K562 (cell line): Measurements from ENCODE around the gene AADAC. TPM values are rescaled to one million over a fixed set of nuclear protein-coding genes. Genes with fewer than 3 reads are reported as not detected.
A peak's percentile ranks its signal among the peaks of the same experiment; 100 is the strongest.

Experiments used
- ATAC-seq: fragments of 200-7000 bp; cut with Tn5 transposase; 3 replicates; pipeline ENCODE4 v1.9.1; 2020; ENCODE audit warnings: moderate library complexity
- BruUV-seq: library from RNA; stranded (reverse); fragments of 400-500 nt; replicated peaks from 2 replicates; lab custom pipeline; 2021; lab: Mats Ljungman, UMichigan
- CTCF ChIA-PET: fragments of 300-600 bp; formaldehyde crosslinking; extraction: SDS; loops from one replicate; lab custom pipeline; 2021; ENCODE audit warnings: low intra/inter-chr PET ratio; lab: Yijun Ruan, JAX
- POLR2A ChIA-PET: fragments of 300-600, 350-650 bp; sonication (Branson Sonifier 250); formaldehyde crosslinking; extraction: SDS; loops from one replicate; lab custom pipeline; 2021; ENCODE audit warnings: antibody characterized with exemption, inconsistent platforms; lab: Yijun Ruan, JAX
- DNase-seq, 4 experiments: peaks; one replicate each; pipeline versions ENCODE4 v3.0.0 to v3.0.0-alpha.2; 2011 to 2018; ENCODE audit warnings: low spot score in 3 of 4, mixed read lengths in 3 of 4; ENCODE audit errors: extremely low read depth in 1 of 4
- FAIRE-seq: peaks from 2 replicates; lab custom pipeline; 2011; peaks lifted over from hg19 to GRCh38; lab: Jason Lieb, UNC
- H2AFZ ChIP-seq: 2 replicates; pipeline ENCODE4 v1.6.0; 2011; ENCODE audit warnings: low read depth, low read length, control low read depth, inconsistent platforms
- H3K27ac ChIP-seq: fragments of 200-600 bp; 3 replicates; pipeline ENCODE4 v1.8.0; 2011; ENCODE audit warnings: low read depth, mild to moderate bottlenecking, control low read depth, inconsistent platforms, low read length, moderate library complexity, mixed read lengths; ENCODE audit errors: extremely low read depth
- H3K27me3 ChIP-seq, 2 experiments: fragments of 300-600 bp in 1 of 2; 2 replicates in 1 of 2; 3 replicates in 1 of 2; pipeline versions ENCODE4 v1.6.0 to v1.8.0; 2011; ENCODE audit warnings: inconsistent platforms in 2 of 2, low read length in 2 of 2, mild to moderate bottlenecking in 1 of 2, mixed read lengths in 1 of 2, moderate library complexity in 1 of 2; ENCODE audit not compliant: control insufficient read depth in 2 of 2, insufficient read depth in 2 of 2
- H3K36me3 ChIP-seq: fragments of 300-600 bp; 3 replicates; pipeline ENCODE4 v1.8.0; 2011; ENCODE audit warnings: mild to moderate bottlenecking, low read length, inconsistent platforms; ENCODE audit not compliant: control insufficient read depth, insufficient read depth
- H3K4me1 ChIP-seq, 2 experiments: fragments of 200-600 bp in 1 of 2; replicated peaks in 1 of 2; 2 replicates in 1 of 2; 3 replicates in 1 of 2; pipeline versions ENCODE4 v1.5.1 to v1.8.0; 2011; ENCODE audit warnings: inconsistent platforms in 2 of 2, low read length in 2 of 2, mild to moderate bottlenecking in 1 of 2, mixed read lengths in 1 of 2, moderate library complexity in 1 of 2; ENCODE audit not compliant: control insufficient read depth in 2 of 2, insufficient read depth in 2 of 2
- H3K4me2 ChIP-seq: 2 replicates; pipeline ENCODE4 v1.6.1; 2011; ENCODE audit warnings: low read length, control low read depth, inconsistent platforms, mixed read lengths; ENCODE audit not compliant: insufficient read depth
- H3K4me3 ChIP-seq: fragments of 200-600 bp; sonication (generic), shearing (Covaris generic); 2 replicates; pipeline ENCODE4 v1.5.1; 2016; ENCODE audit warnings: control low read depth, inconsistent platforms
- H3K79me2 ChIP-seq: fragments of 200-600 bp; 3 replicates; pipeline ENCODE4 v1.8.0; 2011; ENCODE audit warnings: low read length, inconsistent platforms; ENCODE audit not compliant: control insufficient read depth, insufficient read depth
- H3K9ac ChIP-seq, 2 experiments: 2 replicates each; pipeline versions ENCODE4 v1.6.0 to v1.6.1; 2011; ENCODE audit warnings: low read depth in 2 of 2, low read length in 2 of 2, control low read depth in 1 of 2, inconsistent platforms in 1 of 2, mild to moderate bottlenecking in 1 of 2, mixed read lengths in 1 of 2; ENCODE audit not compliant: insufficient read depth in 1 of 2
- H3K9me1 ChIP-seq: one replicate; pipeline ENCODE4 v1.6.0; 2011; ENCODE audit warnings: inconsistent platforms, mild to moderate bottlenecking, low read length, moderate library complexity; ENCODE audit not compliant: control insufficient read depth, insufficient read depth
- H3K9me3 ChIP-seq: replicated peaks from 2 replicates; pipeline ENCODE4 v1.5.1; 2011; ENCODE audit warnings: low read depth, low read length, inconsistent platforms; ENCODE audit not compliant: control insufficient read depth, insufficient read depth
- H4K20me1 ChIP-seq: replicated peaks from 2 replicates; pipeline ENCODE4 v1.6.1; 2011; ENCODE audit warnings: low read length, inconsistent platforms, mixed read lengths; ENCODE audit not compliant: control insufficient read depth, insufficient read depth
- ARID2 ChIP-seq: fragments of 450-650 bp; IDR thresholded peaks from 2 replicates; pipeline ENCODE4 v1.6.1; 2017; ENCODE audit warnings: antibody characterized with exemption, mild to moderate bottlenecking
- CBFA2T3 ChIP-seq: fragments of 450-650 bp; IDR thresholded peaks from 2 replicates; pipeline ENCODE4 v1.6.1; 2017
- CCNT2 ChIP-seq: IDR thresholded peaks from 2 replicates; pipeline ENCODE4 v1.6.1; 2011; ENCODE audit warnings: borderline replicate concordance, low read depth, mild to moderate bottlenecking, moderate library complexity, mixed read lengths, low read length; ENCODE audit not compliant: insufficient read length; ENCODE audit errors: extremely low read depth
- CEBPB ChIP-seq: fragments of 450-650 bp; IDR thresholded peaks from 2 replicates; pipeline ENCODE4 v1.6.1; 2016; ENCODE audit warnings: missing genetic modification characterization, missing compliant biosample characterization
- DPF2 ChIP-seq: fragments of 450-650 bp; IDR thresholded peaks from 2 replicates; pipeline ENCODE4 v1.6.1; 2016
- ESRRA ChIP-seq: fragments of 450-650 bp; IDR thresholded peaks from 2 replicates; pipeline ENCODE4 v1.6.1; 2014; ENCODE audit warnings: low read depth, mild to moderate bottlenecking, moderate library complexity, borderline replicate concordance
- ETV6 ChIP-seq, 3 experiments: fragments of 150-350 bp in 1 of 3; sonication (generic) in 1 of 3; formaldehyde crosslinking in 1 of 3; IDR thresholded peaks; 2 replicates each; pipeline versions ENCODE4 v1.6.1 to v1.8.0; 2014 to 2022; ENCODE audit warnings: borderline replicate concordance in 2 of 3, low read depth in 2 of 3, antibody characterized with exemption in 1 of 3, low read length in 1 of 3, mild to moderate bottlenecking in 1 of 3, missing genetic modification reagents in 1 of 3
- HDAC2 ChIP-seq: fragments of 450-650 bp; IDR thresholded peaks from 2 replicates; pipeline ENCODE4 v1.6.1; 2016; ENCODE audit warnings: mild to moderate bottlenecking
- HDGF ChIP-seq: fragments of 450-650 bp; IDR thresholded peaks from 2 replicates; pipeline ENCODE4 v1.6.1; 2016
- LEF1 ChIP-seq: fragments of 450-650 bp; IDR thresholded peaks from 2 replicates; pipeline ENCODE4 v1.6.1; 2016; ENCODE audit warnings: mild to moderate bottlenecking
- TBL1XR1 ChIP-seq, 2 experiments: IDR thresholded peaks; 2 replicates each; pipeline ENCODE4 v1.6.1; 2012; ENCODE audit warnings: improper control_type of control experiment in 2 of 2, low read length in 2 of 2, mild to moderate bottlenecking in 1 of 2
- TEAD4 ChIP-seq, 2 experiments: sonication (generic) in 1 of 2; formaldehyde crosslinking in 1 of 2; IDR thresholded peaks; 2 replicates each; pipeline versions ENCODE4 v1.6.1 to v1.8.0; 2012 to 2022; ENCODE audit warnings: borderline replicate concordance in 1 of 2, inconsistent platforms in 1 of 2, low read length in 1 of 2, mild to moderate bottlenecking in 1 of 2, missing genetic modification reagents in 1 of 2
- TRIM24 ChIP-seq, 2 experiments: fragments of 450-650 bp; IDR thresholded peaks; 2 replicates each; pipeline ENCODE4 v1.6.1; 2016
- ZC3H8 ChIP-seq: fragments of 450-650 bp; IDR thresholded peaks from 2 replicates; pipeline ENCODE4 v1.6.1; 2017
- ZNF316 ChIP-seq: fragments of 450-650 bp; IDR thresholded peaks from 2 replicates; pipeline ENCODE4 v1.6.1; 2016
- ZNF431 ChIP-seq: sonication (generic); formaldehyde crosslinking; IDR thresholded peaks from 2 replicates; pipeline ENCODE4 v1.8.0; 2022; ENCODE audit warnings: mild to moderate bottlenecking, missing genetic modification reagents
- ZNF57 ChIP-seq: fragments of 450-650 bp; formaldehyde crosslinking; IDR thresholded peaks from 2 replicates; pipeline ENCODE4 v1.4.0; 2020; ENCODE audit warnings: mild to moderate bottlenecking, moderate library complexity
- WGBS: fragments of 100-300 bp; shearing (Covaris generic); methylation state at CpG from one replicate; pipeline ENCODE4 v1.1.6; 2016; ENCODE audit warnings: low coverage, mixed read lengths; ENCODE audit not compliant: insufficient coverage; ENCODE audit errors: missing lambda C conversion rate; 5-methylcytosine and 5-hydroxymethylcytosine counted together
- in situ Hi-C: fragments of 300-500 bp; cut with MboI; formaldehyde crosslinking; loops from 4 replicates; pipeline ENCODE4 v1.15.0; 2018; ENCODE audit warnings: inconsistent platforms, mixed read lengths
- intact Hi-C: fragments of 100-400 bp; cut with micrococcal nuclease; formaldehyde crosslinking; loops from 2 replicates; pipeline ENCODE4 v1.14.2; 2022
- polyA plus RNA-seq, 8 experiments: library from polyadenylated mRNA; depleted of rRNA in 4 of 8; stranded (reverse) in 5 of 8; unstranded in 3 of 8; fragments of >200 nt; fragmentation: Nextera tagmentation in 2 of 8; fragmentation: Illumina TruSeq in 1 of 8; extraction: Ambion mirVana in 2 of 8; extraction: Trizol in 1 of 8; gene quantifications; 2 replicates each; pipeline versions ENCODE4 v1.2.1 to v1.2.3, GENCODE V29; 2011 to 2014; ENCODE audit warnings: inconsistent platforms in 1 of 8, missing spikeins in 1 of 8
- total RNA-seq, 7 experiments: library from RNA; depleted of rRNA in 6 of 7; stranded (reverse); fragments of >200 nt in 6 of 7; fragmentation: Illumina TruSeq in 2 of 7; extraction: Trizol in 2 of 7; gene quantifications; 2 replicates each; pipeline versions ENCODE4 v1.2.1 to v1.2.3, GENCODE V29; 2011 to 2021; ENCODE audit warnings: low replicate concordance in 1 of 7
- TF ChIP-seq, protein P1 (sequence below): fragments of 450-650 bp; formaldehyde crosslinking; IDR thresholded peaks from 2 replicates; pipeline ENCODE4 v1.4.0; 2020; ENCODE audit warnings: mild to moderate bottlenecking, mixed read lengths
- TF ChIP-seq, protein P2 (sequence below): fragments of 250-450 bp; sonication (Bioruptor Pico); IDR thresholded peaks from 2 replicates; pipeline ENCODE4 v1.8.0; 2021; ENCODE audit warnings: moderate library complexity, mild to moderate bottlenecking, inconsistent platforms
- TF ChIP-seq, protein P3 (sequence below), 2 experiments: fragments of 450-650 bp in 1 of 2; sonication (generic) in 1 of 2; formaldehyde crosslinking; conservative IDR thresholded peaks; 2 replicates each; pipeline versions ENCODE4 v1.4.0 to v1.8.1; 2020 to 2022; ENCODE audit warnings: mild to moderate bottlenecking in 1 of 2, missing genetic modification reagents in 1 of 2
- TF ChIP-seq, protein P4 (sequence below): fragments of 450-650 bp; IDR thresholded peaks from 2 replicates; pipeline ENCODE4 v1.6.1; 2016; ENCODE audit warnings: missing biosample characterization, missing genetic modification characterization

Gene AADAC
- total and polyA plus RNA-seq, 9 of the 15 experiments (the other 6 are each of a cell fraction or from before 2014, with no cell fraction given): 0.47 TPM; not detected in 8

DNA sequence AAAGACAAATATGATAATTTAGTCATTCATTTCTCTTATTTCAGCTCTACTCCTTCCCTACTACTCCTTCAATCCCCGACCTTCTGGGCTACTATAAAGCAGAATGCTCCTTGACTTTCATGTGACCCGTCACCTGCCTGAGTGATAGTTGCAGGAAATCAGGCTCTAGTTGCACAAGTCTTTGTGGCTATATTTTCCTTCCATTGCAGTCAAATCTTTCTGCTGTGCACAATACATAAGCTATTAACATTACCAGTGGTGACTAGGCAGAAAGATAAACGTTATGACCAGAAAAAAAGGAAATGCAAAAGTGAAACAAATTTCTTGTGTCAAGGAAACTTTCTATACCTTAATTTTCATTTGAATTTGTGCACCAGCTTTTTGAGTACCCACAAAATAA is 61.8 kb downstream of the AADAC start:
- peak in 2 of 4 experiments; percentile 20 to 51 for DNase-seq
- no peaks in the 10 kb centered on the region for H4K20me1 ChIP-seq
- H3K36me3 ChIP-seq: no peaks in the 10 kb centered on the region
- peaks cover 4 to 42% of the 10 kb centered on the region in 2 experiments; a peak in 4 of 5 replicates for H3K4me1 ChIP-seq
- no TSS peak for BruUV-seq
- peak overlapping the region; percentile 64 for H3K4me2 ChIP-seq
- ATAC-seq: peak; percentile 52
- 6% methylated on average over 3 of the region's 3 CpGs for WGBS
- H3K27me3 ChIP-seq: no peaks in the 10 kb centered on the region
- peak overlapping the region; percentile 73 for H3K27ac ChIP-seq
- in situ Hi-C loops (no loop called here), intact Hi-C loops (no loop called here)
- H3K9ac ChIP-seq: peak overlapping the region in 1 of 2 experiments; percentile 36; a peak in 2 of 4 replicates
- ChIA-PET POLR2A (interaction anchor here (1.0 kb wide), 1 partner anchor 15 kb away, joined by 3 read pairs; no protein-coding TSS in a partner anchor), CTCF (no interaction called here)
- H2AFZ ChIP-seq: peak overlapping the region; percentile 87
- H3K4me3 ChIP-seq: no peak overlapping the region
- H3K9me3 ChIP-seq: no peaks in the 10 kb centered on the region
- H3K79me2 ChIP-seq: no peaks in the 10 kb centered on the region
- no peaks in the 10 kb centered on the region for H3K9me1 ChIP-seq
- FAIRE-seq: peak; percentile 69
- TF ChIP-seq ARID2 (no peak), ZNF57 (CRISPR knock-in tag) (no peak), TRIM24 (IDR thresholded peaks at IDR 0.05) (peak; percentile 50 to 64; a peak in 1 of 4 replicates), ZNF316 (peak; percentile 79), CEBPB (peak; percentile 94), LEF1 (peak; percentile 68; the same call in 1 of the 2 replicates), ZC3H8 (no peak), TBL1XR1 (IDR thresholded peaks at IDR 0.05; ENCODE audit: low read length in 2 of 2) (peak in 1 of 2 experiments; percentile 41; a peak in 1 of 4 replicates), HDAC2 (peak; percentile 53; the same call in 1 of the 2 replicates), TEAD4 (IDR thresholded peaks at IDR 0.05; ENCODE audit: low read length) (peak; percentile 63; the same call in 1 of the 2 replicates), TEAD4 (CRISPR knock-in tag; IDR thresholded peaks at IDR 0.05; ENCODE audit: borderline replicate concordance) (no peak), ETV6 (IDR thresholded peaks at IDR 0.05; ENCODE audit: borderline replicate concordance in 1 of 2, low read depth in 2 of 2, low read length in 1 of 2) (peak in 1 of 2 experiments; percentile 49; a peak in 1 of 4 replicates), ETV6 (CRISPR knock-in tag; IDR thresholded peaks at IDR 0.05; ENCODE audit: borderline replicate concordance) (no peak), DPF2 (peak; percentile 67; the same call in 1 of the 2 replicates), ZNF431 (CRISPR knock-in tag) (no peak), ESRRA (peak; percentile 76; the same call in 1 of the 2 replicates), CBFA2T3 (peak; percentile 30; the same call in 1 of the 2 replicates), CCNT2 (peak; percentile 36), HDGF (no peak)
- TF ChIP-seq, protein P1, sequence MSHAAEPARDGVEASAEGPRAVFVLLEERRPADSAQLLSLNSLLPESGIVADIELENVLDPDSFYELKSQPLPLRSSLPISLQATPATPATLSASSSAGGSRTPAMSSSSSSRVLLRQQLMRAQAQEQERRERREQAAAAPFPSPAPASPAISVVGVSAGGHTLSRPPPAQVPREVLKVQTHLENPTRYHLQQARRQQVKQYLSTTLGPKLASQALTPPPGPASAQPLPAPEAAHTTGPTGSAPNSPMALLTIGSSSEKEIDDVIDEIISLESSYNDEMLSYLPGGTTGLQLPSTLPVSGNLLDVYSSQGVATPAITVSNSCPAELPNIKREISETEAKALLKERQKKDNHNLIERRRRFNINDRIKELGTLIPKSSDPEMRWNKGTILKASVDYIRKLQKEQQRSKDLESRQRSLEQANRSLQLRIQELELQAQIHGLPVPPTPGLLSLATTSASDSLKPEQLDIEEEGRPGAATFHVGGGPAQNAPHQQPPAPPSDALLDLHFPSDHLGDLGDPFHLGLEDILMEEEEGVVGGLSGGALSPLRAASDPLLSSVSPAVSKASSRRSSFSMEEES (CRISPR knock-in tag): 0 out of 2 replicates have a peak, but pooled peaks have one; percentile 9
- TF ChIP-seq, protein P2, sequence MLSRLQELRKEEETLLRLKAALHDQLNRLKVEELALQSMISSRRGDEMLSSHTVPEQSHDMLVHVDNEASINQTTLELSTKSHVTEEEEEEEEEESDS: no peak
- TF ChIP-seq, protein P3, sequence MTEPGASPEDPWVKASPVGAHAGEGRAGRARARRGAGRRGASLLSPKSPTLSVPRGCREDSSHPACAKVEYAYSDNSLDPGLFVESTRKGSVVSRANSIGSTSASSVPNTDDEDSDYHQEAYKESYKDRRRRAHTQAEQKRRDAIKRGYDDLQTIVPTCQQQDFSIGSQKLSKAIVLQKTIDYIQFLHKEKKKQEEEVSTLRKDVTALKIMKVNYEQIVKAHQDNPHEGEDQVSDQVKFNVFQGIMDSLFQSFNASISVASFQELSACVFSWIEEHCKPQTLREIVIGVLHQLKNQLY (CRISPR knock-in tag; conservative IDR thresholded peaks at IDR 0.05): no peak
- TF ChIP-seq, protein P4, sequence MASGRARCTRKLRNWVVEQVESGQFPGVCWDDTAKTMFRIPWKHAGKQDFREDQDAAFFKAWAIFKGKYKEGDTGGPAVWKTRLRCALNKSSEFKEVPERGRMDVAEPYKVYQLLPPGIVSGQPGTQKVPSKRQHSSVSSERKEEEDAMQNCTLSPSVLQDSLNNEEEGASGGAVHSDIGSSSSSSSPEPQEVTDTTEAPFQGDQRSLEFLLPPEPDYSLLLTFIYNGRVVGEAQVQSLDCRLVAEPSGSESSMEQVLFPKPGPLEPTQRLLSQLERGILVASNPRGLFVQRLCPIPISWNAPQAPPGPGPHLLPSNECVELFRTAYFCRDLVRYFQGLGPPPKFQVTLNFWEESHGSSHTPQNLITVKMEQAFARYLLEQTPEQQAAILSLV (tag): no peak
